ENCODE results near the gene ADAM17.

- TF ChIP-seq POLR2AphosphoS5 (IDR thresholded peaks at IDR 0.05; ENCODE audit: low read depth, low read length) (no peak), TEAD4 (IDR thresholded peaks at IDR 0.05; ENCODE audit: borderline replicate concordance, insufficient read depth) (no peak), CTCF (IDR thresholded peaks at IDR 0.05) (no peak), JUND (IDR thresholded peaks at IDR 0.05) (no peak), RFX5 (IDR thresholded peaks at IDR 0.05; ENCODE audit: low read length) (no peak), SMC3 (IDR thresholded peaks at IDR 0.05; ENCODE audit: low read depth, low read length) (no peak), YY1 (IDR thresholded peaks at IDR 0.05; ENCODE audit: low read depth) (no peak), REST (IDR thresholded peaks at IDR 0.05; ENCODE audit: low read depth, low read length) (no peak), MAX (IDR thresholded peaks at IDR 0.05; ENCODE audit: low read depth) (no peak), IRF3 (IDR thresholded peaks at IDR 0.05; ENCODE audit: low read depth, low read length) (no peak), EP300 (IDR thresholded peaks at IDR 0.05; ENCODE audit: borderline replicate concordance in 1 of 2, low read depth in 1 of 2, low read length in 1 of 2) (no peak), SIN3A (IDR thresholded peaks at IDR 0.05; ENCODE audit: borderline replicate concordance, low read depth, low read length) (no peak), RCOR1 (IDR thresholded peaks at IDR 0.05; ENCODE audit: low read length) (no peak)
Observed at GRCh38 chr2:9543557-9543956, 12.1 kb downstream of the ADAM17 start.
